ENCODE data around the gene NKX6-2.
"Not testable (repeated sequence)": the region's sequence is repeated elsewhere in the genome, so short reads cannot be mapped to it uniquely, and the experiment has no call there.

Gene NKX6-2

GRCh38 chr10:132780356-132780755 lies 5.6 kb downstream of the NKX6-2 start:
- no peak for DNase-seq (ENCODE audit: low read depth, low spot score)

DNA sequence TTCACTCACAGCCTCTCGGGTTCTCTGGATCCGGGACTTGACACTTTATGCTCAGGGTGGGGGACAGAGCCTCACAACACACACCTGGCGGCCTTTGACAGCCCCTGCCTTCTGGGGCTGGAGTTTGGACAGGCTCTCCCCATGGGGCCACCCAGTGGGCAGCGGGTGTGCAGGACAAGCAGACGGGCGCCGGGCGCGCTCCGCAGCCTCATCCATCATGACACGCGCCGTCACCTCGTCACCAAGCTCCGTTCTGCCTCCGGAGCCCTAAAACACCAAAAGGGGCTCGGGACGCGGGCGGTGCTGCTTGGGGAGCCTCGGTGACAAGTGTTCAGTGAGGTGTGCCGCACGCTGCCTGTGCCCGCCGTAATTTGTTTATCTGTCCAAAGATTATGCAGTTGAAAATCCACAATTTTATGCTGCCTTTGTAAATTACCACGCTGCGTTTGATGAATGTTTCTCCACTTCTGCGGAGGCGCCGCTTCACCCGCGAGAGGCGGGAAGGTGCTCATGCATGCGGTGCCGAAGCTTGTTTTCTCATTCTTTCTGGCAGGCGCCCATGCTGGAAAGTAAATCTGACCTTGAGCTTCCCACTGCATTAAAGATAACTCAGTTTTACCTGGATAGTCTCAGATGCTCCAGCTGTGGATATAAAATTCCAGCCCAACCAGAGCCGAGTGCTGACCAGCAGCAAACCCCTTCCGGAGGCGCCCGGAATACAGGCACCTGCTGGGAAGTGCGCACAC lies 6.2 kb downstream of the NKX6-2 start:
- no peak for DNase-seq (ENCODE audit: low read depth, low spot score)

DNA sequence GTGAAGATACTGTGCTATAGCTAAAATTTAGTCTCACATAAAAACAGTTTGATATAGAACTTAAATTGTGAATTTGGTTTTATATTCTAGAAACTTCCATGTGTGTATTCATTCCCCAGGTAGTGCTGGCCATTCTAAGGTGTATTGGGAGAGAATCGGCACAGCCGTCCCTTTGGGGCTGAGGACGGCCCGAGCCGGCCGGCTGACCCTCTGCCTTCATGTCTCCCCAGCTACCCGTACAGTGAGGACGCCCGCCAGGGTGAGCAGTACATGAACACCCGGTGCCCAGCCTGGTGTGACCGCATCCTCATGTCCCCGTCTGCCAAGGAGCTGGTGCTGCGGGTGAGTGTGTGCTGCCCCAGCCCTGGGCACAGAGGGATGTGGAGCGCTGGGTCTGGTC lies 8.5 kb downstream of the NKX6-2 start:
- DNase-seq (ENCODE audit: low read depth, low spot score) = no peak

GRCh38 chr10:132776821-132777220 lies 9.1 kb downstream of the NKX6-2 start:
- no peak for DNase-seq (ENCODE audit: low read depth, low spot score)

GRCh38 chr10:132776186-132776585 lies 9.8 kb downstream of the NKX6-2 start:
- DNase-seq (ENCODE audit: low read depth, low spot score) = no peak

GRCh38 chr10:132774902-132775863 lies 10.8 kb downstream of the NKX6-2 start:
- DNase-seq (ENCODE audit: low read depth, low spot score) = peak; percentile 92

DNA sequence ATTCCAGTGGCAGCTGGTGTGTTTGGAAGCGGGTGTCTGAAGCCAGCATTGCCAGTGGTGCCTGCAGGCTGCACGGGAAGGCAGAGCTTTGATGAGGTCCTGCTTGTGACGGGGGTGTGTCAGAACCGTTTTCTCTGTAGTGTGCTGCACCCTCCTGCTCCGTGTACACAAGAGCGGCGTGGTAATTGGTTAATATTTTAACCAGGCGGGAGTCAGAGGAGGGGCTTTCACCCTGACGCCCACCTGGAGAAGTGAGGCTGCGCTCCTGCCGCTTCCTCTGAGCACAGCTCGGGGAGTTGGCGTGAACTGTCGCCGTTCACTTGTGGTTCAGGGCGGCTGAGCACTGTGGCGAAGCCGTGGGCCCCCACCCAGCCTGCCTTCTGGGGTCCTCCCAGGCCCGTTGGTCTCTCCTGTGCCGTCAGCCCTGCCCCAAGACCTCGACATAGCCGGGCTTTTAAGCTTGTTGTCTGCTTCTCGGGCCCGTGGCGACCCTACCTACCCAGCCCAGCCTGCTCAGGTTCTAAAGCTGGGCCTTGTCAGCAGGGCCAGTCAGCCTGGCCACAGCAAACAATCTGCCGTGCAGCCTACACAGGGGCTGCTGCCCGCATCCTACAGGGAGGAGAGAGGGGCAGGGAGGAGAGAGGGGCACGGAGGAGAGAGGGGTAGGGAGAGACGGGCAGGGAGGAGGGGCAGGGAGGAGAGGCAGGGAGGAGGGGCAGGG lies 11.6 kb downstream of the NKX6-2 start:
- DNase-seq (ENCODE audit: low read depth, low spot score) = peak; percentile 29

GRCh38 chr10:132772816-132773215 lies 13.1 kb downstream of the NKX6-2 start:
- not testable (repeated sequence) for DNase-seq (ENCODE audit: low read depth, low spot score)

DNA sequence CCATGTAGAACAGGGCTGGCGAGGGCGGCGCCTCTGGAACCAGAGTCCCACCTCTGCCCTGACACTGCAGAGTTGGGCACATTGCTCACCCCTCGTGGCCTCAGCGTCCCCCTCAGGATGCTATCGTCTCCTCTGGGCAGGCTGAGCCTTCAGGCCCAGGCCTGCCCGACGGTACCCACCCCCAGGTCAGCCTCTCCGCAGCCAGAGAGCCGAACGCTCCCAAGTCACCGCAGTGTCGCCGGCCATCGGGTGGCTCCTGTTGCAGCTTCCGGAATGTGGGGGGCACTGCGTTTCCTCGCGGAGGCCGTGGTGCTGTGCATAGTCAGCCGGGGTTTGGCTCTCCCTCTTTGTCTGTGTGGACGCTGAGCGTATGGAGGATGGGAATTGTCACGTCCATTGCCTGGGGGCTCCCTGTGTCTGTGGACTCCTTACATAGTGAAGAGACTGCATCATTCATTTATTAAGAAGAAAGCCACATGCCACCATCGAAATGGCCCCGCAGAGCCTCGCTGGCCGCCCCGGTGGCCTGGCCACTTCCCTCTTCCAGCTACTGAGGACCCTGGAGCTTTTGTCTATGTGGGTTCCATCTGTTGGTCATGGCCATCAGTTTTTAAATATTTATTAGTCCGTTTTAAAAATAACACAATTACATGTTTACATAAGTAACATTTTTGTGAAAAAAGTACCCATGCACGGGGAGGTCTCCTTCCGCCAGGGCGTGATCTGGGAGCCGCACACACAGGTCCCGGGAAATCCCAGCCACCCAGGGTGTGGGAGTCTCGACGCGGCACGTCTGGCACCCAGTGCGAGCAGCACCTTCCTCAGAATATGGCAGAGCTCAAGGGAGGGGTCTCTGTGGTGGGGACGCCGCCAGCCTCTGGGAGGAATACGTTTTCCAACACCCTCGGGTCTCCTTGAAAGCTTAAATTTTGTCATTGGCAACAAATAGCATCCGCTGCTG lies 15.6 kb downstream of the NKX6-2 start:
- no peak for DNase-seq (ENCODE audit: low read depth, low spot score)

- no peak for DNase-seq (ENCODE audit: low read depth, low spot score)
Measured at GRCh38 chr10:132768346-132769248, 17.4 kb downstream of the NKX6-2 start.

- no peak for DNase-seq (ENCODE audit: low read depth, low spot score)
Measured at GRCh38 chr10:132766291-132766690, 19.7 kb downstream of the NKX6-2 start.

DNA sequence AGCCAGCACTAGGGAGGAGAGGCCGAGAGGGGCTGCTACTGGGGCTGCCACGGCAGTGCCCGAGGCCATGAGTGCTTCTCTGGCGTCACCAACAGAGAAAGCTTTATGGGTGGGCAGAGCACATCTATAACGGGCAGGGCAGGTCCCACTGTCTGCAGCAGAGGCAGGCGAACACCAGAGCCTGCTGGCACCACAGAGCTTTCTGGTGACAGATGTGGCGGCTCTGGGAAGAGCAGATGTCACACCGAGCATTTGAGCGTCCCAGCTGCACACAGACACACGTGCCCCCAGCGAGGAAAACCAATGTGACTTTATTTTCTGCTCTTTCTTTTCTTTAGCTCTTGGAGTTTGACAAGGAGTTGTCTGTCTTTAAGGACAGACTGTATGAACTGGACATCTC lies 20.5 kb downstream of the NKX6-2 start:
- DNase-seq (ENCODE audit: low read depth, low spot score) = no peak

- no peak for DNase-seq (ENCODE audit: low read depth, low spot score)
Measured at GRCh38 chr10:132764108-132764507, 21.8 kb downstream of the NKX6-2 start.

- DNase-seq (ENCODE audit: low read depth, low spot score) = no peak
Measured at GRCh38 chr10:132763545-132763944, 22.4 kb downstream of the NKX6-2 start.

GRCh38 chr10:132762267-132762666 lies 23.7 kb downstream of the NKX6-2 start:
- no peak for DNase-seq (ENCODE audit: low read depth, low spot score)

DNA sequence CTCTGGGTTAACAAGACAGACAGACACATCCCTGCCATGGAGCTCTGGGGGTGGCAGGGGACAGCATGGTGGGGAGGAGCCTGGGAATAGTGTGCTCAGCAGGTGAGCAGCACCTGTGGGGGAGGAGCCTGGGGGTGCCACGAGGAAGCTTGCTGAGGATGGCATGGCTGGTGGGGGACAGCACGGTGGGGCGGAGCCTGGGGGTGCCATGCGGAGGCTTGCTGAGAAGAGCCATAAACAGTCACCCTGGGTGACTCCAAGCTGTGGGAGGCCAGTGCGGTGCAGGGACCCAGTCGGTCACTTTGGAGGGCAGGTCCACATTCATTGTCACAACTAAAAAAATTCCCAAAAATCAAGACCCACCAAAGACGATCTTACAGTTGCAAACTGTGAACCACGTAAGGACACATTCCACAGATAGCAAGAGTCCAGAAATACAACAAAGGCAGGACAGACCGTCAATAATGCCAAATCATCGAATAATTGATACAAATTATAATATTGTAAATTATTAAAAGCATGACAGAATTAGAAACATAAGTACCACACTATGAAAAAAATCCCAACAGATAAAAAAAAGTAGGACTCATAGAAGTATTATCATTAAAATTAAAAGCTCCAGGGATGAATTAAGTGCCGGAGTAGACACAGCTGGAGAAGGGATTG lies 24.4 kb downstream of the NKX6-2 start:
- DNase-seq (ENCODE audit: low read depth, low spot score) = no peak

DNA sequence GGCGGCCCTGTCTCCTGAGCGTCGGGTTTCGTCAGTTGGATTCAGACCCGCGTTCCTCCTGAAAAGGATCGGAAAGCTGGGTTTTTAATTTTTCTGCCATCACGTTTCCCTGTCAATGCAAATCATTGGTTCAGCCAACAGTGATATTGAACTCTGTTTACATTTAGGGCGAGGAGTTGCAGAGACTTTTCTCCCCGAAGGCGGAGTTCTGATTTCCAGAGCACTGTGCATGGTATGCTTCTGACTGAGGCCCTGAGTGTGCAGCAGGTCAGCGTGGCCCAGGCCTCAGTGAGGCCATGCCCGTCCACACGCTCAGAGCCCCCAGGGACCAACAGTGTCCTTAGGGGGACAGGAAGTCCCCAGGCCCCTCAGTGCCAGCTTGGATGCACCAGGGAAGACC lies 27.1 kb downstream of the NKX6-2 start:
- DNase-seq (ENCODE audit: low read depth, low spot score) = no peak

- DNase-seq (ENCODE audit: low read depth, low spot score) = no peak
Measured at GRCh38 chr10:132757171-132757570, 28.8 kb downstream of the NKX6-2 start.

- no peak for DNase-seq (ENCODE audit: low read depth, low spot score)
Measured at GRCh38 chr10:132756591-132756990, 29.4 kb downstream of the NKX6-2 start.
